Stimulated activated CD4-positive, alpha-beta T cell treated with anti-CD3 and anti-CD28 coated beads, Interleukin-12 subunit alpha, Interleukin-12 subunit beta, amount 100 ng/mL, for 24 hours (primary cell): ENCODE measurements around the gene SSPN.

Source experiments
- DNase-seq, 2 experiments: peaks; one replicate each; pipeline ENCODE4 v3.0.0-alpha.2; 2020; ENCODE audit warnings: low read depth in 2 of 2

SSPN gene

GRCh38 chr12:26187014-26187798 is 8.2 kb upstream of the SSPN start:
- no peak for DNase-seq

- no peak for DNase-seq
These were observed 7.2 kb upstream of the SSPN start for GRCh38 chr12:26188127-26188526.

- DNase-seq: no peak
These were observed 6.7 kb upstream of the SSPN start for GRCh38 chr12:26188641-26189040.

GRCh38 chr12:26192142-26192541 is 3.2 kb upstream of the SSPN start:
- DNase-seq: no peak

GRCh38 chr12:26193539-26193938 is 1.8 kb upstream of the SSPN start:
- no peak for DNase-seq

- no peak for DNase-seq
These were observed 458 bp downstream of the SSPN start for GRCh38 chr12:26195641-26196420.

- DNase-seq: no peak
These were observed 996 bp downstream of the SSPN start for GRCh38 chr12:26196421-26196716.

- DNase-seq: no peak
These were observed 2.5 kb downstream of the SSPN start for GRCh38 chr12:26197832-26198231.

GRCh38 chr12:26198742-26199141 is 3.4 kb downstream of the SSPN start:
- no peak for DNase-seq

- DNase-seq: no peak
These were observed 7.9 kb downstream of the SSPN start for GRCh38 chr12:26203167-26203780.

- DNase-seq: no peak
These were observed 9.4 kb downstream of the SSPN start for GRCh38 chr12:26204612-26205289.

GRCh38 chr12:26205298-26205697 is 9.9 kb downstream of the SSPN start:
- no peak for DNase-seq

- DNase-seq: no peak
These were observed 10.6 kb downstream of the SSPN start for GRCh38 chr12:26205941-26206340.

GRCh38 chr12:26211331-26211730 is 16.0 kb downstream of the SSPN start:
- no peak for DNase-seq

- DNase-seq: no peak
These were observed 17.0 kb downstream of the SSPN start for GRCh38 chr12:26212396-26212795.

GRCh38 chr12:26212988-26213387 is 17.6 kb downstream of the SSPN start:
- no peak for DNase-seq

GRCh38 chr12:26214121-26214520 is 18.7 kb downstream of the SSPN start:
- no peak for DNase-seq

- DNase-seq: no peak
These were observed 24.4 kb downstream of the SSPN start for GRCh38 chr12:26219736-26220135.

GRCh38 chr12:26224657-26225056 is 29.3 kb downstream of the SSPN start:
- no peak for DNase-seq

GRCh38 chr12:26226122-26226521 is 30.7 kb downstream of the SSPN start:
- no peak for DNase-seq

GRCh38 chr12:26226629-26227360 is 31.4 kb downstream of the SSPN start:
- DNase-seq: no peak

GRCh38 chr12:26227361-26227745 is 32.0 kb downstream of the SSPN start:
- DNase-seq: no peak
